GM12872 (cell line): ENCODE results near the gene MUC5AC.

Source experiments
- CTCF ChIP-seq: IDR thresholded peaks from 3 replicates; pipeline ENCODE4 v1.5.1; 2011; ENCODE audit warnings: low read depth, mild to moderate bottlenecking, low read length, moderate library complexity; ENCODE audit not compliant: insufficient read depth

The MUC5AC gene

DNA sequence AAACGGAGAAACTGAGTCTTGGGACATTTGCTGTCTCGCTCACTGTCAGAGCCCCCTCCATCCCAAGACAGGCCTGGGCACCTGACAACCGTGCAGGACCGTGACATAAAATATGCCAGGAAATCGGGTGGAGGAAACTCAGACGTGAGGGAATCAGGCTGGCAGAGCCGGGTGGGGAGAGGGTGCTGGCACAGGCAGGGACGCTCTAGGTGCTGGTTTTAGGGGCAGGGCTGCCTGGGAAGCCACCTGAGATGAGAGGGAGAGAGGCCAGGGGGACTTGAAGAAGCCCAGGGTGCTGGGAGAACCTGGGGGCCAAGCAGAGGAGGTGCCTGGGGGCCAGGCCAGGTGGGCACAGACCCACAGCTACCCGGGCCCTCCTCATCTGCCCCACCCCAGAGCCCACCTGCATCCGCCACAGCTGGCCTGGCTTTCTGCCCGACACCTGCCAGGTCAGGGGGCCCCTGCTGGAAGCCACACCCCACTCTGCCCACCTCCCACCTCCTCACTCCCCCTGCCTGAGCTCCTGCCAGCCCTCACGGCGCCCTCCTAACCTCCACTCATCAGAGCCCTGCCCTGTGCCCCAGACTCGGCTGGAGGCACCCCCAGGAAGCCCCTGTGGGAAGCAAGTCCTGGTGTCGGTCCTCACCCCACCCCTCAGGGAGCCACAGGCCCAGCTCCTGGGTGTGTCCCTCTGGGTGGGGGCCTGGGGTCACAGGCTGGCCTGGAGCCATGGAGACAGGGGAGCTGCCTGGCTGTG lies 27.3 kb upstream of the MUC5AC start:
- TF ChIP-seq CTCF, result no peak

- no peak for TF ChIP-seq CTCF
Measured at GRCh38 chr11:1131033-1131911, 26.5 kb upstream of the MUC5AC start.

DNA sequence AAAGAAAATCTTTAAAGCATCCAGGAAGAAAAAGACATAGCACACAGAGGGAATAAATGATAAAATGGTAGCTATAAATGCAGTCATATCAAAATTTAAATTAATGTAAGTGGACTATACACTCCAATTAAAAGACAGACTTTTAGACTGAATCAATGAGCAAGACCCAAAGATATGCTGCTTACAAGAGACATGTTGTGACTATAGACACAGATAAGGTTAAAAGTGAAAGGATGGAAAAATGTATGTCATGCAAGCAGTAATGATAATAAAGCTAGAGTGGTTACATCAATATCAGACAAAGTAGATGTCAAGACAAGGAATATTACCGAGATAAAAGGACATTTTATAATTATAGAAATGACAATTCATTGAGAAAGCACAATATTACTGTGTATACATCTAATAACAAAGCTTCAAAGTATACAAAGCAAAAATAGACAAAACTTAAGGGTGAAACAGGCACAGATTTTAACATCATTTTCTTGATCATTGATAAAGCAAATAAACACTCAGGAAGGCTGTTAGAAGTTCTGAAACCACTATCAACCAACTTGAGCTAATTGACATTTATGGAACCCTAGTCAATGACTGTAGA lies 22.8 kb upstream of the MUC5AC start:
- TF ChIP-seq CTCF, result no peak

DNA sequence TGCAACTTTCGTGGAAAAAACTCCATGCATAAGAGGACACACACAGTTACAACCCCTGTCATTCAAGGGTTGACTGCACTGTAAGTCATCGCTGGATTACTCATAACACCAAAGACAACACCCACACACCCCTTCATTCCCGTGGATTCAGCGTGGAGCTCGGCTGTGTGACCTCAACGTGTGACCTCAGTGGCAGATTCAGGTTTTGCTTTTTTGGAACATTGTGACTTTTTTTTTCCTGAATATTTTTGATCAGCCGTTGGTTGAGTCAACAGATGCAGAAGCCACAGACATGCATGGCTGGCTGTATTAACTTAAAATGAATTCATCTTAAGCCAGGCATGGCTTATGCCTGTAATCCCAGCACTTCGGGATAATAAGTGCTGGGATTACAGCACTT lies 19.7 kb upstream of the MUC5AC start:
- TF ChIP-seq CTCF, result no peak

DNA sequence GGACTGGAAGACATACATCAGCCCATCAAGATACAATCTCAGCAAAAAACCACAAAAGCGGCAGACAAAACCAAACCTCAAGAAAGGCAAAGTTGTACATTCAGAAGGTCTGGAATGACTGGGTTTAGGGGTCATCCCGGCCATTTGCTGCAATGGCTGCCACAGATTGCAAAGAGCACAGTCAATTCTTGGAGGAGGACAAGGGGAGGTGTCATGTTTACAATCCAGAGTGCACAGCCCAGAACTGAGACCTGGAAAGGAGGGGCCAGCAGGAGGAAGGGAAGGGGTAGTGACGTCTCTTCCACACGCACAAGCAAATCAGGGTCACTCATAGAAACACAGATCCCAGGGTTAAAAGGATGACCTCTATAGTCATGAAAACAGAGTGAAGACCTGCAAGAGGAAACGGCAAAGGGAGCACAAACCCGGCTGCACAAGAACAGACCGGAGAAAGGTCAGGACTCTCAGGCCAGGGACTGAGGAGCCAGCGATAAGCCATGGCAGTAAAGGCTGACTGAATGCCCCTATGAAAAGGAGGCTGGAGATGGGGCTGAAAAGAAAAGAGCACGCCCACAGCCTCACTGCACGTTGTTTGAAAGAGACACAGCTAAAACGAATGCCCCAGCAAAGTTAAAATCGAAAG lies 18.2 kb upstream of the MUC5AC start:
- TF ChIP-seq CTCF, result no peak

GRCh38 chr11:1140642-1141490 lies 16.9 kb upstream of the MUC5AC start:
- TF ChIP-seq CTCF, result no peak
